Epithelial cell of esophagus (primary cell): ENCODE results near the gene FBXO34.
"Not testable (repeated sequence)": the region's sequence is repeated elsewhere in the genome, so short reads cannot be mapped to it uniquely, and the experiment has no call there.

Experiments used
- DNase-seq: peaks from one replicate; pipeline ENCODE4 v3.0.0; 2010; ENCODE audit warnings: low read depth
- H3K4me3 ChIP-seq: 2 replicates; pipeline ENCODE4 v1.5.1; 2011; ENCODE audit warnings: mild to moderate bottlenecking, low read length, control low read depth
- CTCF ChIP-seq: IDR thresholded peaks from 2 replicates; pipeline ENCODE4 v1.5.1; 2011; ENCODE audit warnings: low read depth, mild to moderate bottlenecking, low read length, control low read depth, inconsistent platforms; ENCODE audit not compliant: insufficient read depth; ENCODE audit errors: missing control alignments

FBXO34 gene

GRCh38 chr14:55374771-55375170 is 103.5 kb downstream of the FBXO34 start:
- no peak for TF ChIP-seq CTCF
- no peak for DNase-seq
- no peak overlapping the region for H3K4me3 ChIP-seq

GRCh38 chr14:55377236-55377635 is 106.0 kb downstream of the FBXO34 start:
- no peak for DNase-seq
- no peak for TF ChIP-seq CTCF
- H3K4me3 ChIP-seq: no peak overlapping the region

- TF ChIP-seq CTCF: no peak
- H3K4me3 ChIP-seq: no peak overlapping the region
- no peak for DNase-seq
Measured at GRCh38 chr14:55381040-55381439, 109.8 kb downstream of the FBXO34 start.

GRCh38 chr14:55381561-55381960 is 110.3 kb downstream of the FBXO34 start:
- TF ChIP-seq CTCF: no peak
- DNase-seq: no peak
- no peak overlapping the region for H3K4me3 ChIP-seq

GRCh38 chr14:55382483-55382882 is 111.3 kb downstream of the FBXO34 start:
- DNase-seq: no peak
- TF ChIP-seq CTCF: no peak
- no peak overlapping the region for H3K4me3 ChIP-seq

GRCh38 chr14:55383056-55383466 is 111.8 kb downstream of the FBXO34 start:
- DNase-seq, H3K4me3 ChIP-seq: not testable (repeated sequence)

GRCh38 chr14:55383541-55384140 is 112.4 kb downstream of the FBXO34 start:
- H3K4me3 ChIP-seq: no peak overlapping the region
- TF ChIP-seq CTCF: no peak
- no peak for DNase-seq
